ENCODE measurements around the gene PYURF.

PYURF gene

DNA sequence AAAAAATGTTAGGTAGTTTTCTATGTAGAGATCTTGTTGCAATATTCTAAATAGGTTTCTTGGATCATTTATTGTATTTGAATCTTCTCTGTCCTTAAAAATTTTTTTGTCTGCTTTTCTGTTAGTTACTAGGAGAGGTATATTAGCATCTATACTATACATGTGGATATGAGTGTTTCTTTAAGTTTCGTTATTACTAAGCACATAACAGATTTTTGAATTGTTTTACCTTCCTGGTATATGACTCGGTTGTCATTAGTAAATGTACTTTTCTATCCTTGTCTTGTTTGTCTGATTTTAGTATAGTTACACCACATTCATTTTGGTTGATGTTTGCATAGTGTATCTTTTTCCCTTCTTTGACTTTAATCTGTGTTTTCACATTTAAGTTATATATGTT is 20.2 kb downstream of the PYURF start:
- Histone ChIP-seq H3K36me3 (ENCODE audit: control insufficient read depth, insufficient read depth, low read length) (no peaks in the 10 kb centered on the region), H3K27ac (ENCODE audit: low read depth, low read length, severe bottlenecking) (no peak overlapping the region), H3K9me3 (ENCODE audit: control insufficient read depth, low read length) (no peaks in the 10 kb centered on the region), H3K4me3 (ENCODE audit: extremely low read depth, insufficient read depth, low read length, poor library complexity, severe bottlenecking) (no peak overlapping the region), H3K4me1 (ENCODE audit: control insufficient read depth, insufficient read depth, low read length, poor library complexity, severe bottlenecking) (no peaks in the 10 kb centered on the region)
- WGBS, 2 experiments (ENCODE audit: insufficient coverage in 2 of 2), result no CpG with 5 or more reads among the region's 2 CpGs

DNA sequence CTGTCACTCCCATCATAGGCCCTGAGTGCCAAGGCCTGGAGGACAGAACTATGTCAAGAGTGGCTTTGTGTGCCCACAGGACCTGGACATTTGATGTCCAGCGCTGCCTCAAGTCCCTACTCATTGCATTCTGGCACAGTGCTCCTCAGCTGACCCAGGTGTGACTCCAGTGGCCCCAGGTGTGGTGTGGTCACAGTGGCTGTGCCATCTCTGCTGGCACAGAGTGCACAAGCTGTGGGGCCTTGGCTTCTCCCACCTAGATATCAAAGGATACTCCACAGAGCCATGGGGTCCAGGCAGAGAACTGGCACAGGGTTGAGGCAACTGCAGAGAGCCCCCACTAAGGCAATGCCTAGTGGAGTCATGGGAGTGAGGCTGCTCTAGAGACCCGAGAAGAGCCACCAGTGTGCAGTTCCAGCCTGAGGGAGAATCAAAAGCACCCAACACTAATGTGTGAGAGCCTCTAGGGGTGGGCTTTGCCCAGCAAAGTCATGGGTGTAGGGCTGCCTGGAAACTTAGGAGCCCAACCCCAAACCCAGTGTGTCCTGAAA is 25.6 kb downstream of the PYURF start:
- Histone ChIP-seq H3K4me3 (ENCODE audit: extremely low read depth, insufficient read depth, low read length, poor library complexity, severe bottlenecking) (no peak overlapping the region), H3K9me3 (ENCODE audit: control insufficient read depth, low read length) (no peaks in the 10 kb centered on the region), H3K27ac (ENCODE audit: low read depth, low read length, severe bottlenecking) (no peak overlapping the region), H3K4me1 (ENCODE audit: control insufficient read depth, insufficient read depth, low read length, poor library complexity, severe bottlenecking) (no peaks in the 10 kb centered on the region), H3K36me3 (ENCODE audit: control insufficient read depth, insufficient read depth, low read length) (no peaks in the 10 kb centered on the region)
- 90 to 91% methylated on average over 1 to 2 of the region's 2 CpGs for WGBS, 2 experiments (ENCODE audit: insufficient coverage in 2 of 2)

DNA sequence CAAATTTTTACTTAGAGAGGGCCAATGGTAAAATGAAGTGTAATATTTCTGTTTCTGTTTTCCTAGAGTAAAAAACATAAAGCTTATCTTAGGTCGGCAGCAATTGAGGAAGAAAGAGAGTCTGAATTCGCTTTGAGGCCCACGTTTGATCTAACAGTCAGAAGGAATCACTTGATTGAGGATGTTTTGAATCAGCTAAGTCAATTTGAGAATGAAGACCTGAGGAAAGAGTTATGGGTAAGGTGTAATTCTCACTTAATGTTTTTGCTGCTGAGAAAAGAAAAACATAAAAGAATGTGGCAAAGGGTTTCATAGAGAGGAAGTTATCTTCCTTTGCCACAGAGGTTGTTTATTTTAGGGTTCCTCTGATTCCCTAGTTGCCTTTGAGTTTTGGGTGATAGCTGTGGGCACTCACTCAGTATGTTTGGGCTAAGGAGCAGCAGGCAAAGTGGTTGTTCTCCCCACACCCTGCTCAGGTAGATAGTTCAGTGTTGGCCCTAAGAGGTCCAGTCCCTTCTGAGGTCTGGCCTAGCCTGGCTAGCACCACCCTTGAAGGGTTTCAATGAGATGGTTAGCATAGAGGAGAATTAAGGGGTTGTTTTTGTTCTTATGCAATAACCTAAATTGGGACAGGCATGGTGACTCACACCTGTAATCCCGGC is 34.3 kb downstream of the PYURF start:
- H3K36me3 ChIP-seq (ENCODE audit: control insufficient read depth, insufficient read depth, low read length), result no peaks in the 10 kb centered on the region
- H3K4me3 ChIP-seq (ENCODE audit: extremely low read depth, insufficient read depth, low read length, poor library complexity, severe bottlenecking), result no peak overlapping the region
- no peak overlapping the region for H3K27ac ChIP-seq (ENCODE audit: low read depth, low read length, severe bottlenecking)
- WGBS, 2 experiments (ENCODE audit: insufficient coverage in 2 of 2), result 84 to 94% methylated on average over 4 of the region's 4 CpGs
- no peaks in the 10 kb centered on the region for H3K9me3 ChIP-seq (ENCODE audit: control insufficient read depth, low read length)
- no peaks in the 10 kb centered on the region for H3K4me1 ChIP-seq (ENCODE audit: control insufficient read depth, insufficient read depth, low read length, poor library complexity, severe bottlenecking)

DNA sequence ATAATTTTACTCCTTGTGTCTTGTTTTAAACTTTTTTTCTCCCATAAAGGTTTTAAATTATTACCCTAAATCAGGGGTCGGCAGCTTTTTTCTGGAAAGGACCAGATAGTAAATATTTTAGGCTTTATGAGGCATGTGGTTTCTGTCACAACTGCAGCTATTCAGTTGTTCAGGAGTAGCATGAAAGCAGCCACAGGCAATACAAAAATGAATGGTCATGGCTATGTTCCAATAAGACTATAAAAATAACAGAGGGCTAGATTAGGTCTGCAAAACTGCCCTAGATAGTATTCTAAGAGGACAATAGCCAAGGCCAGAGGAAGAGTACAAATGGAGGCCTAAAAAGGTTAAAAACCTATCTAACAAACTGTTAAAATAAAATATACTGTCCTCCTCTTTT is 42.0 kb downstream of the PYURF start:
- no peaks in the 10 kb centered on the region for H3K36me3 ChIP-seq (ENCODE audit: control insufficient read depth, insufficient read depth, low read length)
- H3K4me1 ChIP-seq (ENCODE audit: control insufficient read depth, insufficient read depth, low read length, poor library complexity, severe bottlenecking), result no peaks in the 10 kb centered on the region
- WGBS, 2 experiments (ENCODE audit: insufficient coverage in 2 of 2), result no CpG with 5 or more reads among the region's 1 CpG

DNA sequence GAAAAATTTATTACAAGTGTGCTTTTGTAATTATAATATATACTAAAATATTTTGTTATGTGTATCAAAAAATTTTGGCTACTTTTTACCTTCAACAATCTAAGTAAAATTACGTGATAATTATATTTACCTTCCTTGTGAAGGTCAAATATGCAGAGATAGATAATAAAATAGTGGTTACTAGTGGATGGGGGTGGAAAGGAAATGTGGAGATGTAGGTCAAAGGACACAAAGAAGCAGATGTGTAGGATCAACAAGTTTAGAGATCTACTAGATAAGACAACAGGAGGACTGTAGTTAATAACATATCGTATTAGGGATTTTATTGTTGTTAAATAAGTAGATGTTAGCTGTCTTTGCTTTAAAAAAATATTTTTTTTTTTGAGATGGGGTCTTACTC is 45.3 kb downstream of the PYURF start:
- Histone ChIP-seq H3K36me3 (ENCODE audit: control insufficient read depth, insufficient read depth, low read length) (no peaks in the 10 kb centered on the region), H3K9me3 (ENCODE audit: control insufficient read depth, low read length) (no peaks in the 10 kb centered on the region), H3K27ac (ENCODE audit: low read depth, low read length, severe bottlenecking) (no peak overlapping the region), H3K4me1 (ENCODE audit: control insufficient read depth, insufficient read depth, low read length, poor library complexity, severe bottlenecking) (no peaks in the 10 kb centered on the region), H3K4me3 (ENCODE audit: extremely low read depth, insufficient read depth, low read length, poor library complexity, severe bottlenecking) (no peak overlapping the region)
- 86 to 100% methylated on average over 1 of the region's 2 CpGs for WGBS, 2 experiments (ENCODE audit: insufficient coverage in 2 of 2)

More for the DNA sequence above, 42.0 kb downstream of the PYURF start:
- H3K27ac ChIP-seq (ENCODE audit: low read depth, low read length, severe bottlenecking), result no peak overlapping the region
- no peaks in the 10 kb centered on the region for H3K9me3 ChIP-seq (ENCODE audit: control insufficient read depth, low read length)
- no peak overlapping the region for H3K4me3 ChIP-seq (ENCODE audit: extremely low read depth, insufficient read depth, low read length, poor library complexity, severe bottlenecking)

DNA sequence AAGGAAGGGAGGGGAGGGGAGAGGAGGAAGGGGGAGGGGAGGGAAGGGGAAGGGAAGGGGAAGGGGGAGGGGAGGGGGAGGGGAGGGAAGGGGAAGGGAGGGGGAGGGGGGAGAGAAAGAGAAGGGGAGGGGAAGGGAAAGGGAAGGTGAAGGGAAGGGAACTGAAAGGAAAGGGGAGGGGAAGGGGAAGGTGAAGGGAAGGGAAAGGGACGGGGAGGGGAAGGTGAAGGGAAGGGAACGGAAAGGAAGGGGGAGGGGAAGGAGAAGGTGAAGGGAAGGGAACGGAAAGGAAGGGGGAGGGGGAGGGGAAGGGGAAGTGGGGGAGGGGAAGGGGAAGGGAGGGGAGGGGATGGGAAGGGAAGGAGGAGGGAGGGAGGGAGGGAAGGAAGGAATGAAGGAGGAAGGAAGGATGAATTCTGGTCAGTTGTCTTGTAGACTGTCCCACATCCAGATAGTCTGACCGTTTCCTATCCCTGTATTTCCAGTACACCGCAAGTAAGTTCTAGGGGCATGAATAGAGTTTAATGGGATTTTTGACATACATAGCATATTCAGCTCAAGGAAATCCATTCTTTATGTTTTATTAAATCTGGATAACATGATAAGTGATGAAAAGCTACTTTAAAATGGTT is 46.2 kb downstream of the PYURF start:
- Histone ChIP-seq H3K9me3 (ENCODE audit: control insufficient read depth, low read length) (no peaks in the 10 kb centered on the region), H3K4me1 (ENCODE audit: control insufficient read depth, insufficient read depth, low read length, poor library complexity, severe bottlenecking) (no peaks in the 10 kb centered on the region), H3K4me3 (ENCODE audit: extremely low read depth, insufficient read depth, low read length, poor library complexity, severe bottlenecking) (no peak overlapping the region), H3K27ac (ENCODE audit: low read depth, low read length, severe bottlenecking) (no peak overlapping the region), H3K36me3 (ENCODE audit: control insufficient read depth, insufficient read depth, low read length) (no peaks in the 10 kb centered on the region)
- no CpG with 5 or more reads among the region's 5 CpGs for WGBS, 2 experiments (ENCODE audit: insufficient coverage in 2 of 2)
